Measurements from ENCODE around the gene USP12.

DNA sequence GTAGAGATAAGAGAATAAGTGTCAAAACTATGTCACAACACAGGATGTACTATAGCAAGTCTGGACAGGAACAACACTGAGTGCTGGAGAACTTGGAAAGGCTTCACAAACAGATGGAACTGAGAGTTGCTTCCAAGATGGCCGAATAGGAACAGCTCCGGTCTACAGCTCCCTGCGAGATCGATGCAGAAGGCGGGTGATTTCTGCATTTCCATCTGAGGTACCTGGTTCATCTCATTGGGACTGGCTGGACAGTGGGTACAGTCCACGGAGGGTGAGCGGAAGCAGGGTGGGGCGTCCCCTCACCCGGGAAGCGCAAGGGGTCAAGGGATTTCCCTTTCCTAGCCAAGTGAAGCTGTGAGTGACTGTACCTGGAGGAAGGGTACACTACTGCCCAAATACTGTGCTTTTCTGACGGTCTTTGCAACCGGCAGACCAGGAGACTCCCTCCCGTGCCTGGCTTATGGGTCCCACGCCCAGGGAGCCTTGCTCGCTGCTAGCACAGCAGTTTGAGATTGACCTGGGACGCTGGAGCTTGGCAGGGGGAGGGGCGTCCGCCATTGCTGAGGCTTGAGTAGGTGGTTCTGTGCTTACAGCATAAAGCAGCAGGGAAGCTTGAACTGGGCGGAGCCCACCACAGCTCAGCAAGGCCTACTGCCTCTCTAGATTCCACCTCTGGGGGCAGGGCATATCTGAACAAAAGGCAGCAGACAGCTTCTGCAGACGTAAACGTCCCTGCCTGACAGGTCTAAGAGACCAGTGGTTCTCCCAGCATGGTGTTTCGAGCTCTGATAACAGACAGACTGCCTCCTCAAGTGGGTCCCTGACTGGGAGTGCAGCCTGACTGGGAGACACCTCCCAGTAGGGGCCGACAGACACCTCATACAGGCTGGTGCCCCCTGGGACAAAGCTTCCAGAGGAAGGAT is 46.0 kb downstream of the USP12 start:
- TF ChIP-seq, protein P1, sequence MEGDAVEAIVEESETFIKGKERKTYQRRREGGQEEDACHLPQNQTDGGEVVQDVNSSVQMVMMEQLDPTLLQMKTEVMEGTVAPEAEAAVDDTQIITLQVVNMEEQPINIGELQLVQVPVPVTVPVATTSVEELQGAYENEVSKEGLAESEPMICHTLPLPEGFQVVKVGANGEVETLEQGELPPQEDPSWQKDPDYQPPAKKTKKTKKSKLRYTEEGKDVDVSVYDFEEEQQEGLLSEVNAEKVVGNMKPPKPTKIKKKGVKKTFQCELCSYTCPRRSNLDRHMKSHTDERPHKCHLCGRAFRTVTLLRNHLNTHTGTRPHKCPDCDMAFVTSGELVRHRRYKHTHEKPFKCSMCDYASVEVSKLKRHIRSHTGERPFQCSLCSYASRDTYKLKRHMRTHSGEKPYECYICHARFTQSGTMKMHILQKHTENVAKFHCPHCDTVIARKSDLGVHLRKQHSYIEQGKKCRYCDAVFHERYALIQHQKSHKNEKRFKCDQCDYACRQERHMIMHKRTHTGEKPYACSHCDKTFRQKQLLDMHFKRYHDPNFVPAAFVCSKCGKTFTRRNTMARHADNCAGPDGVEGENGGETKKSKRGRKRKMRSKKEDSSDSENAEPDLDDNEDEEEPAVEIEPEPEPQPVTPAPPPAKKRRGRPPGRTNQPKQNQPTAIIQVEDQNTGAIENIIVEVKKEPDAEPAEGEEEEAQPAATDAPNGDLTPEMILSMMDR (IDR thresholded peaks at IDR 0.05) = no peak
- no peak for TF ChIP-seq POLR2AphosphoS5 (IDR thresholded peaks at IDR 0.05)
- no peak for TF ChIP-seq POLR2A (IDR thresholded peaks at IDR 0.05)

Measured in suprapubic skin (tissue), 4 donors.